Mucosa of gallbladder (tissue), 1 donor: ENCODE results near the gene NDRG4. TPM values are rescaled to one million over a fixed set of nuclear protein-coding genes. Genes with fewer than 3 reads are reported as not detected.
"Not testable (repeated sequence)": the region's sequence is repeated elsewhere in the genome, so short reads cannot be mapped to it uniquely, and the experiment has no call there.

Experiments used
- DNase-seq: peaks from one replicate; pipeline ENCODE4 v3.0.0-alpha.2; 2020; ENCODE audit warnings: low spot score
- total RNA-seq: library from RNA; stranded (reverse); gene quantifications from one replicate; pipeline ENCODE4 v1.2.1, GENCODE V29; 2021
- donor health status: DM: no; HTN: no; CAD: no.

Gene NDRG4
- total RNA-seq, 1 donor from 2014 or later, result 5.6 TPM

DNA sequence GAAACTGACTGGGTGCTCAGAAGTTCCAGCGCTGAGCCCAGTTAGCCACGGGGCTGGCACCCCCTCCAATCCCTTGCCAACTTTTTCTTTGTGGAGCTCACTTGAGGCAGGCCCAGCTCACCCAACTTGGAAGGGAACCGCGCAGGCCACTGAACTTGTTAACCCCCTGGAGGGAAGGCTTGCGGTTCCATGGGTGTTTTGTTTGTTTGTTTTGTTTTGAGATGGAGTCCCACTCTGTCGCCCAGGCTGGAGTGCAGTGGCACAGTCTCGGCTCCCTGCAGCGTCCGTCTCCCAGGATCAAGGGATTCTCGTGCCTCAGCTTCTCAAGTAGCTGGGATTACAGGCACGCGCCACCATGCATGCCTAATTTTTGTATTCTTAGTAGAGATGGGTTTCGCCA lies 34.1 kb upstream of the NDRG4 start:
- no peak for DNase-seq

DNA sequence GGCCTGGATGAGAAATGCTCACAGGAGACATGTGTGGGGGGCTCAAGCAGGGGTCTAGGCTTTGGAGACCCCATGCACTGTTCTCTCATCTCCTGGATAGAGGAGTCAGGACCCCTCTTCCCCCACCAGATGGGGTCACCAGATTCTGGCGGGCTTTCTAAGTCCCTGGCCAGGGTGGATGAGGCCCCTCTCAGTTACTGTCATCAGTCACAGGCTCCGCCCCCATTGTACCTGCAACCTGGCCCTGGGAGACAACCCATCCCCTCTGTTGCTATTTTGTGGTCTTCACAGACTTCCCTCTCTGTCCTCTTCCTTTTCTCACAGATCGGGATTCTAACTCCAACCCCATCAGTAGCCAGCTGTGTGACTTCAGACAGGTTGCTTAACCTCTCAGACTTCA lies 33.5 kb upstream of the NDRG4 start:
- no peak for DNase-seq

DNA sequence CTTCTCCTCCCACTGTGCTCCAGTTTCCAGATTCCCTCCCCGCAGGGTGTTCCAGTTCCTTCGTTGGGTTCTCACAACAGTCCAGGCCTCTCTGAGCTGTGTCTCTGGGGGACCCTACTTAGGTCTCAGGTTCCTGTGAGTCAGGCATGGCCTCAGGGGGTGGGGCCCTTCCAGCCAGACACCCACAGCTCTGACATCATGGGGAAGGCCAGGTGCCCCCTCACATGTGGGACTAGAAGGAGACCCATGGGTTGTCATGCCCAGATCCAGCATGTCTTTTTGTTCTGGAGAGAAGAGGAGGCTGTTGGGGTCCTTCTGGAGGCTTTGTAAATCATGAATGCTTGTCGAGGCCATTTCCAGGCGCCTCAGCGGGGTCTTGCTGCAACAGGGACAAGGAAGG lies 32.0 kb upstream of the NDRG4 start:
- DNase-seq, result no peak

DNA sequence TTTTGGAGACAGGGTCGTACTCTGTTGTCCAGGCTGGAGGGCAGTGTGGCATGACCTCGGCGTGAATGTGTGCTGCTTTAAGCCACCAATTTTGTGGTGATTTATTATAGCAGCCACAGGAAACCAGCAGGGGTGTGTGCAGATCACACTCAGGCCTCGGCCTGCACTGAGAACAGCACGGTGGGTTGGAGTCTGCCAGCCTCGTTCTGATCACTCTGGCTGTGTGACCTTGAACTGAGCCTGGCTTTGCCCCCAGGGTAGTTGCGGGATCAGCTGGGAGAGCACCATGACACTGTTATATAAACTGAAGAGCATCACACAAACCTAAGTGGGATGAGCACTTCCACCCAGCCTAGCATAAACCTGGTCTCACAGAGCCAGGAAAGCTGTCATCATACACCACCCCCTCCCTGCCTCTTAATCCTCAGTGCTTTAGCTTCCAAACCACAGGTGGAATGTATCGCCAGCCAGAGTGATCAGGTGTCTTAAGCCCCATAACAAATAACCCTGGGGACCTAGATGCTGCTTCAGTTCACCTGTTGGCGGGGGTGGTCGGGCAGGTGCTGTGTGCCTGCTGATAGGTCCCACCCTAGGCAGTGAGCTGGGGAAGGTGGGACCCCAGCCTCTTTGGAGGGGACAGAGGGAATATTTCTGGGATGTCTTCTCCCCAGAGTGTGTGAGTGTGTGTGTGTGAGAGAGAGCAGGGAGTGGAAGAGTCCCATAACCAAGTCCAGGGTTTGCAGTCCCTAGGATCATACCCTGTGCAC lies 28.6 kb upstream of the NDRG4 start:
- no peak for DNase-seq

DNA sequence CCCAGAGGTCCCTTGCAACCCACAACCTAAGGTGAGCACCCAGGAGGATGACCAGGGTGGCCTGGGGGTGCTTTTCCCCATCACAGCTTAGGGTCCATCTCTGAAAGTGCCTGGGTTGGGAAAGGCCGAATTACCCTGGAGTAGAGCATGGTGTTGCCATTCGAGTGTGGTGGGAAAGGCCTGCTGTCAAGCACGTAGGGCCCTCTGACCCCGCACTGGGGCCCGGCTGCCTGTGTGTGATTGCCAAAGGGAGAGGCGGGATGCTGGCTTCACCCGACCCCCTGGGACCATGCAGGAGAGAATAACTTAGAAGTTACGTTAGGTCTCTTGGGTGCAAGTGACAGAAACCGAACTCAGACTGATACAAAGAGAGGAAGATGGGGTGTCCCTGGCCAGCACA lies 27.7 kb upstream of the NDRG4 start:
- no peak for DNase-seq

DNA sequence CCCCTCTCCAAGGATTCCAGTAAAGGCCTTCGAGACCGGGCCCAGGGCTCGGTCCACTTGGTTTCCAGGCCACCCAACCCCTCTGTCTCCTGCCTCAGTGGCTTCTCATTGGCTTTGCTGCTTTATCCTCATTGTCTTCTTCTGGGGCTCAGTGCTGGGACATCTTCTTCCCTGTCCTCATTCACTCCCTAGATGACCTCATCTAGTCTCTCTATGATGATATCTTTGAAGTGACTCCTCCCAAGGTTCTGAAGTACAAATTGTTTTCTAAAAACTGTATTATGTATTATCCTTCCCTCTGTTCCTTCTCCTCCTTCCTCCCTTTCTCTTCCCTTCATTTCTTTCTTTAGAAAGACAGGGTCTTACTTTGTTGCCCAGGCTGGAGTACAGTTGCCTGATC lies 27.1 kb upstream of the NDRG4 start:
- DNase-seq, result no peak

DNA sequence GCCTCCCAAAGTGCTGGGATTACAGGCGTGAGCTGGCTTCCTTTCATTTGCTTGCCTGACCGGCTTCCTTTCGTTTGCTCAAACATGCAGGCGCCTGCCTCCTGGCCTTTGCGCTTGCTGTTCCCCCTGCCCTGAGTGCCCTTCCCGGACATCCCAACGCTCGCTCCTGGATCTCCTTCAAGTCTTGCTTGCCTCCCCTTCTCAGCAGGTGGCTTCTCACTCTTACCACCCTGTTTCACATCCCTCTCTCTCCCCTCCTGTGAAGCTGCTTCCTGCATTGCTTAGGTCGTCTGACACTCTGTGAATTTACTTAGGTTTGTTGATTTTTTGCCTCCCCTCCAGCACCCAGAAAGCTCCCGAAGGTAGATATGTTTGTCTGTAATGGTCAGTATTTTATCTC lies 25.6 kb upstream of the NDRG4 start:
- no peak for DNase-seq

DNA sequence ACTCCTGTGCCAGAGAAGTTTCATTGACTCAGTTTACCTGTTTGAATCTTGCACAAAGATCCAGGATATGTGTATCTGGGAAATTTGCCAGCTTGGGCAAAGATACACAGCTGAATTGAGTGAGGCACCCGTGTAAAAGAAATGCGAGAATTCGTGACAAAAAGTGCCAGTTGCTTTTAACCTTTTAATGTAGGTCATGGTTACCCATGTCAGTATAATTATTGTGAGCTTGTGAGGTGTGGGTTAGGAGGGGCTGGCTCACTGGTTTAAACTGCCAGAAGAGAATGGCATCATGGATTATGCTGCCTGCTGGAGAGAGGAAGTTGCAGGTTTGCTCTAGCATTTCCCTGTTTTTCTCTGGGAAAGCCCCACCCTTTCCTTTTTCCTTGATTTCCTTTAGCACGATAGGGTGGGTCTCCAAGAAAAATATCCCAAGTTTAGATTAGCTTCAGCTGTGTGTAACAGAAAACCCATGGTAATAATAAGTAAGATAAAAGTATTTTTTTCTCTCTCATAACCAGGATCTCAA lies 24.8 kb upstream of the NDRG4 start:
- DNase-seq, result no peak

DNA sequence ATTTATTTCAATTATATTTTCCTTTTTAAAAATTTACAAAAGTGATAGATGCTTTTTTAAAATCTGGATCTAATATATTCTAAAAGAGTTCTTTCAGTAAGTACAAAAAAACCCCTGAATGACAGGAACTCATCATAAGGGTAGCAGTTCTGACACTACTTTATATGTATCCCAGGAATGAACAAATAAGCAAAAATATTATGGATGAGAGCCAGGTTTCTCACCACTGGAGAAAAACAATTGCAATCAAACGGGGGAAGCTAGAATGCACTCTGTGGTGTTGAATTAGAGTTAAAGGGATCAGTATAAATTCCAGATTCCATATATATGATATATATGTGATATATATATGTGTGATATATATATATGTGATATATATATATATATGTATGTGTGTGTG lies 23.2 kb upstream of the NDRG4 start:
- DNase-seq, result no peak

DNA sequence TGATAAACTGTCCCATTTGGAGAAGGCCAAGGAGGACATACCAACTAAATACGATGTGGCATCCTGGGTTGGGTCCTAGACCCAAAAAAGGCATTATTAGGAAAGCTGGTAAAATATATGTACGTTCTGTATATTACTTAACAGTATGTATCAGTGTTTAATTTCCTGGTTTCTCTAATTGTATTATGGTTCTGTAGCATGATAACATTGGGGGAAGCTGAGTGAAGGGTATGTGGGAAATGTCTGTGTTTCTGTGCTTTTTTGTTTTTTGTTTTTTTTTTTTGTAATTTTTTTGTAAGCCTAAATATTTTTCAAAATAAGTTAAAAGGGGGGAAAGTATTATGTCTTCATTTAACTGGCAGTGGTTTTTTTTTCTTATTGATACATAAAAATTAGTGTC lies 21.5 kb upstream of the NDRG4 start:
- DNase-seq, result no peak

DNA sequence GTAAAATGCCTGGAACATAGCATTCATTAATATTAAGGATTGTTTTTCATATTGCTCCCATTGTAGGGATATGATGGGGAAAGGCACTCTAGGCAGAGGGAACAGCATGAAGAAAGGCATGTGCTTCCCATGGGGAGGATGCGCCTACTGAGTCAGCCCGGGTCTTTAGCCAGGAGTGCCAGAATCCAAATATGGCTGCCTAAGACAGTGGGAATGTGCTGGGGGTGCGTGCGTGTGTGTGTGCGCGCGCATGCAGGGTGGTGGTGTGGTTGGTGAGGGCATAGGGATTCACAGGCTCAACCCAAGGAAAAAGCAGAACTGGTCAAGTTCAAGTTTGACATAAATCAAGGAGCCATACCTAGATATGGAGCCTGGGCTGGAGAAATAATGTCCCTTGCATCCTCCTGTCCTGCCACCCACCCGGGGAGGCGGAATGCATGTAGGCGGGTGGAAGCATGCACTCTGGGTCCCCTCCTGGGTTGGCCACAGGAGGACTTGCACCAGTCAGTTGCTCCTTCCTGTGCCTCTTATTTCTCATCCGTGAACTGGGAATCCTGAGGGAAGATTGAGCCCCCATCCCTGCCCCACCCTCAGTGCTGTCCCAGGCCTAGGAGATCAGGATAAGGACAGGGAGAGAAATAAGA lies 18.6 kb upstream of the NDRG4 start:
- DNase-seq, result no peak

DNA sequence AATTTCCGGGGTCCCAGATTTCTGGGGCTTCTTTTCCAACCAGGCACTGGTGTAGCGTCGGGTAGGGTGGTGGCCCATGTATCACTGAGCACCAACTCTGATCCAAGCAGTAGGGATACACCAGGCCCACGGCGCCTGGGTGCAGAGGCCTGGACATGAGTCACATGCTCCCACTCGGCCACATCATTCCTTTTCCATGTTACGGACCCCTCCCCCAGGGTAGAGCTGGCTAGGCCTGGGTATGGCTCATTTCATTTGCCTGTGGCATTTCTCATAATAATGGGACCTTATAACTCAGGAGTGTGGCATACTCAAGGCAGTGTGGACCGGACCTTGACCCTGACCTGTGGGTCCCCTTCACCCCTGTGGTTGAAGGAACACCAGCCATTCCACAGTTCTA lies 18.0 kb upstream of the NDRG4 start:
- no peak for DNase-seq

DNA sequence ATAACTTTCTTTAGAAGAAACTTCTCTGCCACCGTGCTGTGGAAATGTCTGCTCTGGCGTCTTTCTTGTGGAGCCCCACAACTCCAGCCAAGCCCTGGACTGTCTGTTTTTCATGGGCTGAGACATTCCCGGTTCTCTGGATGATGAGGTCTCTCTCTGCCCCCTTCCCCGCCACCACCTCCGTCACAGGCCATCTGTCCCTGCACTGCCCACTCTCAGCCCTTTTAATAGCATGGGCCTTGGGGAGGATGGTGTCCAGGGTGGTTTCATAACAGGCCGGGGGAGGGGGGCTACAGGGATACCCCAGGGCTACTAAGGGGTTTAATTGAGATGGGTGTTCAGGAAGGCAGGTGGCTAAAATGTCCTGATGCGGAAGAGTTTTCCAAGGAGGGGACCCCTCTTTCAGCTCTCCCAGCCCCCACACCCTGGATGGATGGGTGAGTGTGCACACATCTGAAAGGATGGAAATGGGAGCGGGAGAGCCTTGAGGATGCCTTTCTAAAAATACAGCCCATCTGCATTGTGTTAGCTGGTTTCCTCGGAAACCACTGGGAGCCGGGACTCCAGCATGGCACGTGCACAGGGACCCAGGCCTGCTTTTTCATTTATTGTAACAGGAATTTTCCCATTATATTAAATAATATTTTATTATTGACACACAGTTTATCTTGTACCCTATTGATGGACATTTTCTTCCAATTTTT lies 14.6 kb upstream of the NDRG4 start:
- no peak for DNase-seq

DNA sequence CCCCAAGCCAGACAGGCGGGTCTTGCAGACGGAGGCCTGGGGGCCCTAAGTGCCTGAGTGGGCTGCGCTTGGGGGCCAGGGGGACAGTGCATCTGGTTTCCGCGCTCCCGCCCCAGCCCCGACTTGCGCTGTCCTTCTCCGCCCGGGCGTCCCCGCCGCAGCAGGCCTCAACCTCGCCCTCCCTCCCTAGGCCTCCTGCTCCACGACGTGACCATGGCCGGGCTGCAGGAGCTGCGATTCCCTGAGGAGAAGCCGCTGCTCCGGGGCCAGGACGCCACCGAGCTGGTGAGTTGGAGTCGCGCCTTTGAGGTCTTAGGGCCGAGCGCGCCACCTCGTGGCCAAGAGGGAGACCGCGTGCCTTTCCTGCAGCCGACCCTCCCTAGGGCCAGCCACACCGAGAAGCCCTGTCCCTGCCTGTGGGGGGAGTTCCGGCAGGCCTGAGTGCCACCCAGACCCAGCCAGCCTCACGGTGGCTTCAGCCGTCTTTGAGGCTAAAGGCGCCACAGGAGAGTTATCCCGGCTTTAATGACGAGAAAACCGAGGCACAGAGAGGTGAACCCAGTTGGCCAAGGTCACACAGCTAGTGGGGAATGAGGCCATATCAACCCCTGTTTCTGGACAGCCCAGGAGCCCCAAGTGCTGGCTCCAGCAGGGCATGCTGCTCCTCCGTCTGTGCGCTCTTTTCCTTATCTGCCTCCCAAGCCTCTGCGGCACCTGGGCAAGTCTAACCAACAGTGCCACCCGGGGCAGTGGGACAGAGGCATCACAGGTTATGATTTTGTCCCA lies 12.2 kb upstream of the NDRG4 start:
- peak; percentile 73 for DNase-seq

DNA sequence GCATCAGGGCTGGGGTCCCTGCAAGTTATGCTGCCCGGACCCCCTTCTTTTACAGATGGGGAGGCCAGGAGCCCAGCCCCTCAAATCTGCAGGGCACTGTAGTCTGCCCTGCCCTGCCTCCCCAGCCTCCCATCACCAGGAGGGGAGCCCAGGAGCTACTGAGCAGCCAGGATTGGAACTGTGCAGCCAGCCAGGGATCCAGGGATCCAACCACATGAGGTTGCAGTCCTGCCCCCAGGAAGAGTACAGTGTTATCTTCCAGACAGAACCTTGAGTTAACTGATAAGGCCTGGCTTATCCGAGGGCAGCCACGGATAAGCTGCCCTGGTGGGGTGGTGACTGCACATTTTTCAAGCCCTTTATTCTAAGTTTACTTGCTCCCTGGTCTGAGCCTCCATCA lies 11.4 kb upstream of the NDRG4 start:
- no peak for DNase-seq

DNA sequence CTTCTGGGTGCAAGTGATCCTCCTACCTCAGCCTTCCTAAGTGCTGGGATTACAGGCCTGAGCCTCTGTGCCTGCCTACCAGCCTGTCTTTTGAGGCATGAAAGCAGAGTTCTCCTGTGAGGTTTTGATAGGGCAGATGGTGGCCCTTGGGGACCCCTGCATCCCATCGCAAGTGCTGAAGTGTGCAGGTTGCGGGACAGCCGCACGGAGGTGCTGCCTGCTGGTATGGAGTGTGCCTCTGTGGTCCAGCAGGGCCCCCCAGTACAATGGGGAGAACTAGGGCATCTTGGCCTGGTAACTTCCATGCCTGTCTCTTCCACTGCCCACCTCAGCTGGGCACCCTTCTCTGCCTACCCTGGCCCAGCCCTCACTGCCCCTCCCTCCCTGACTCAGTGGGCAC lies 9.9 kb upstream of the NDRG4 start:
- DNase-seq, result no peak

DNA sequence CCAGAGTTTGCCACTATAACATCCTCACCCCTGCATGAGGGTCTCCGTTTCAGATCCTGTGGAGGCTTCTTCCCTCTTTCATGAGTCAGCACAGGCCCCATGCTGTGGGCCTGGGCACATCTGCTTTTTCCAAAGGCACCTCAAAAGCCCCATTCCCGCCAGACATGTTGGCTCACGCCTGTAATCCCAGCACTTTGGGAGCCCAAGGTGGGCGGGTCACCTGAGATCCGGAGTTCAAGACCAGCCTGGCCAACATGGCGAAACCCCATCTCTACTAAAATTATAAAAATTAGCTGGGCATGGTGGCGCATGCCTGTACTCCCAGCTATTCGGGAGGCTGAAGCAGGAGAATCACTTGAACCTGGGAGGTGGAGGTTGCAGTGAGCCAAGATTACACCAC lies 9.4 kb upstream of the NDRG4 start:
- DNase-seq, result not testable (repeated sequence)

DNA sequence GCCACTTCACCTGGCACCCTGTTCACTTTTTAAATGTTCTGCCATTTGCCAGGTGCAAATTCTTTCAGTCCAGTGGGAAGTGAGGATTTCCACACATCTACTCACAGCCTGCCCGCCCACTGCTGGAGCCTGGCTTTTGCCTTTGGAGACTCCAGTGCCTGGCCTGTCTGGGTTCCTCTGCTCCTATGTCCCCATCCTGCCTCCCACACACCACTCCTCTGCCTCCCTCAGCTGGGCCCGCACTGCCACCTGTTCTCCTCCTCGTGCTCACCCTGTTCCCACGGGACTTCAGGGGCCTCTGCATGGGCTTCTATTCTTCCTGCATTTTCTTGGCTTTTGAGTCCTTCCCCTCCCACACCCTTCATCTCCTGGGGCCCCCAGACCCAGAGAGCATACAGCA lies 7.9 kb upstream of the NDRG4 start:
- DNase-seq, result no peak

DNA sequence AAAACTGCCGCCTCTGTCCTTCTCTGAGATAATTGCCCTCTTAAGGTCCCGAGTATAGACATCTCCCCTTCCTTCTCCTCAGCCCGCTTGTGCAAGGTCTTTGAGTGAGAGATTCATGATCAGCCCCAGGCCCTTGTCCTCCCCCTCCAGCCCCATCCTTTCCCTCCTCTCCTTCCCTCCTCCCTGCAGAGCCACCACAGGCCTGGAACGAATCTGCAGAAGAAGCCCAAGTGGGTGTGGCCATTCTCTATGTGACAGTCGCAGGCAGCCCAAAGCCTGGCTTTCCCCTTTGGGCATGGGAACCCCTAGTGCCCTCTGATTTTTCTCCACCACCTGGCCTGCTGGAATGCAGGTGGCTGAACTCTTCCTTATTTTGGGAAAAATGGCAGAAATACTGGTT lies 7.2 kb upstream of the NDRG4 start:
- DNase-seq, result no peak

DNA sequence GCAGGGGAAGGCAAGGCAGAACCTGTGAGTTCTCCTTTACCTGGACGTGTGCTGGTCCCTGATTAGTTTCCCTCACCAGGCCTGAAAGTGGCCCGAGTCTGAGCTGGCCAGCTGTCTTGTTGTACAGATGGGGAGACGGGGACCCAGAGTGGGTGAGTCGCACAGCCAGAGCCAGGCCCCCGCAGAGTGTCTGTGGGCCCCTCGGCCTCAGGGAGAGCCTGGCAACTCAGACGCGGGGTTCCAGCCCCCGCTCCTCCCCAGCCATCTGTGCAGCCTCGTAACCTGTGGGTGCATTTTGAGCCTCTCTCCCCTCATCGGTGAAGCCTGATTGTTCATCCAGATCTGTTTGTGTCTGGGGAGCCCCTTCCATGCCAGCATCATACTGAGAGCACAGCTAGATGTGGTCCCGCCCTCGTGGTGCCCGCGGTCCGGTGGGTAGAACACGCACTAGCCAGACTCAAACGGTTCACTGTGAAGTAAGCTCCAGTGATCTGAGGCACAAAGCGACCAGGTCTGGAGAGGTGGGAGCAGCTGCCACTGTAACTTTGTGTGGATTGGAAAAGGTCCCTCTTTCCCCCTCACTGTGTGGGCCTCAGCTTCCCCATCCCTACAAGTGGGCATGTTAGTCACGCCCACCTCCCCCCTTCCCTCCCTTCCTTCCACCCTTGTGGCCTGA lies 6.0 kb upstream of the NDRG4 start:
- no peak for DNase-seq

DNA sequence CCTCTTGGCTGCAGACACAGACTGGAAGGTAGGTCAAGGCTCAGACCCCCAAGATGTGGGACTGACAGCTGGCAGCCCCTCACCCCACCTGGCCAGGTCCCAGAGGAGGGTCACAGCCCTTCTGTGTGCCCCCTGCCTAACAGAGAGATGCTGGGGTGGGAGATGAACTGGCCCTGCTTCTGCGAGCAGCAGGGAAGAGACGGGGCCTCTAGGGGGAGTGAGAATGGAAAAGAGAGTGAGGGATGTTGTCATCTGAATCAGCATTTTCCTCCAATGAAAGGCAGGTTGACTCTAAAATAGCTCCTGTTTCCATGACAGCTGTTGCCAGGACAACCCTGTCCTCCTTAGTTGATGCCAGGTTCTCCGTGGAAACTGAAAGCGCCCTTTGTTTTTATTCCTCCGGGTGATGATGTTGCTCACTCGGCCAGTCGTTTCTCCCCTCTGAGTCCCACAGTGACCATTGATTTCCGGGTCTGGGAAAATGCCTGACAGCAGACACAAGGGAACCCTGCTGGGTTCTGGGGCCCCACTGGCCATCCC lies 4.9 kb upstream of the NDRG4 start:
- peak; percentile 58 for DNase-seq
